Transverse colon (tissue), 4 donors: ENCODE data around the gene SSPN. TPM values are rescaled to one million over a fixed set of nuclear protein-coding genes. Genes with fewer than 3 reads are reported as not detected.

Source experiments
- DNase-seq: peaks from one replicate; pipeline ENCODE4 v3.0.0-alpha.2; 2019
- H3K27ac ChIP-seq, 4 donors: fragments of 200-600 bp; sonication (generic); 2 replicates each; pipeline ENCODE4 v1.5.1; 2016 to 2018; ENCODE audit warnings: inconsistent platforms in 4 of 4
- H3K27me3 ChIP-seq: fragments of 200-600 bp; sonication (generic); 2 replicates; pipeline ENCODE4 v1.5.1; 2017; ENCODE audit warnings: inconsistent platforms
- H3K36me3 ChIP-seq, 4 donors: fragments of 200-600 bp; sonication (generic); 2 replicates each; pipeline ENCODE4 v1.5.1; 2017 to 2019; ENCODE audit warnings: inconsistent platforms in 4 of 4
- H3K4me1 ChIP-seq, 4 donors: fragments of 200-600 bp; sonication (generic); 2 replicates each; pipeline ENCODE4 v1.5.1; 2017 to 2020; ENCODE audit warnings: inconsistent platforms in 4 of 4
- H3K4me3 ChIP-seq, 4 donors: fragments of 200-600 bp; sonication (generic); 1 replicate in 1 of 4; 2 replicates in 3 of 4; pipeline versions ENCODE4 v1.5.1 to v1.6.1; 2017 to 2019; ENCODE audit warnings: inconsistent platforms in 4 of 4
- H3K9me3 ChIP-seq, 2 donors: fragments of 200-600 bp; sonication (generic); 2 replicates each; pipeline ENCODE4 v1.5.1; 2017 to 2019; ENCODE audit warnings: inconsistent platforms in 2 of 2
- EP300 ChIP-seq: sonication (generic); formaldehyde crosslinking; IDR thresholded peaks from one replicate; pipeline ENCODE4 v1.6.1; 2017; ENCODE audit warnings: antibody characterized with exemption, low read depth
- POLR2A ChIP-seq: fragments of 450-650 bp; IDR thresholded peaks from one replicate; pipeline ENCODE4 v1.6.1; 2016; ENCODE audit warnings: antibody characterized with exemption, mild to moderate bottlenecking, moderate library complexity
- POLR2AphosphoS5 ChIP-seq, 3 donors: sonication (generic); formaldehyde crosslinking; IDR thresholded peaks; one replicate each; pipeline ENCODE4 v1.6.1; 2016; ENCODE audit warnings: antibody characterized with exemption in 3 of 3
- WGBS, 2 donors: methylation state at CpG; one replicate each; pipeline ENCODE4 v1.1.5; 2018; ENCODE audit warnings: low coverage in 1 of 2; 5-methylcytosine and 5-hydroxymethylcytosine counted together
- in situ Hi-C, 4 donors: fragments of 200-750 bp; cut with MboI; loops; one replicate each; pipeline versions ENCODE4 v1.15.0 to v1.15.1; 2017; ENCODE audit warnings: low sequenced_read_pairs in 3 of 4, low pct_ligation_motif_present in 1 of 4, low pct_unique_long_range_greater_than_20kb in 1 of 4
- intact Hi-C: fragments of 100-400 bp; cut with DNase I; formaldehyde crosslinking; loops from one replicate; pipeline ENCODE4 v1.15.1; 2023; ENCODE audit warnings: low total_unique reads
- total RNA-seq, 4 donors: library from RNA; depleted of rRNA; stranded (reverse); fragments of >200 nt; gene quantifications; one replicate each; pipeline ENCODE4 v1.1.0, GENCODE V29; 2016
- TF ChIP-seq, protein P1 (sequence below), 5 experiments: fragments of 200-600 bp in 3 of 5; fragments of 450-650 bp in 2 of 5; sonication (generic) in 3 of 5; IDR thresholded peaks; 1 replicate in 2 of 5; 2 replicates in 3 of 5; pipeline ENCODE4 v1.5.1; 2016 to 2017; ENCODE audit warnings: antibody characterized with exemption in 5 of 5, inconsistent platforms in 3 of 5, mild to moderate bottlenecking in 2 of 5, moderate library complexity in 1 of 5

SSPN gene
- total RNA-seq, 4 donors from 2014 or later = 4.5 to 103 (median 15.0) TPM

GRCh38 chr12:26283617-26284016 lies 88.2 kb downstream of the SSPN start:
- Histone ChIP-seq H3K9me3 (no peaks in the 10 kb centered on the region), H3K27ac (no peak overlapping the region), H3K4me1 (peaks cover 0 to 4% (median 0%) of the 10 kb centered on the region in 4 donors), H3K4me3 (no peak overlapping the region), H3K27me3 (no peaks in the 10 kb centered on the region), H3K36me3 (no peaks in the 10 kb centered on the region)
- no peak for DNase-seq
- in situ Hi-C loops (no loop called here), intact Hi-C loops (no loop called here)
- TF ChIP-seq POLR2A (no peak), POLR2AphosphoS5 (IDR thresholded peaks at IDR 0.05) (no peak), EP300 (no peak)
- TF ChIP-seq, protein P1, sequence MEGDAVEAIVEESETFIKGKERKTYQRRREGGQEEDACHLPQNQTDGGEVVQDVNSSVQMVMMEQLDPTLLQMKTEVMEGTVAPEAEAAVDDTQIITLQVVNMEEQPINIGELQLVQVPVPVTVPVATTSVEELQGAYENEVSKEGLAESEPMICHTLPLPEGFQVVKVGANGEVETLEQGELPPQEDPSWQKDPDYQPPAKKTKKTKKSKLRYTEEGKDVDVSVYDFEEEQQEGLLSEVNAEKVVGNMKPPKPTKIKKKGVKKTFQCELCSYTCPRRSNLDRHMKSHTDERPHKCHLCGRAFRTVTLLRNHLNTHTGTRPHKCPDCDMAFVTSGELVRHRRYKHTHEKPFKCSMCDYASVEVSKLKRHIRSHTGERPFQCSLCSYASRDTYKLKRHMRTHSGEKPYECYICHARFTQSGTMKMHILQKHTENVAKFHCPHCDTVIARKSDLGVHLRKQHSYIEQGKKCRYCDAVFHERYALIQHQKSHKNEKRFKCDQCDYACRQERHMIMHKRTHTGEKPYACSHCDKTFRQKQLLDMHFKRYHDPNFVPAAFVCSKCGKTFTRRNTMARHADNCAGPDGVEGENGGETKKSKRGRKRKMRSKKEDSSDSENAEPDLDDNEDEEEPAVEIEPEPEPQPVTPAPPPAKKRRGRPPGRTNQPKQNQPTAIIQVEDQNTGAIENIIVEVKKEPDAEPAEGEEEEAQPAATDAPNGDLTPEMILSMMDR (IDR thresholded peaks at IDR 0.05) = no peak
- 60 to 85% methylated on average over 1 to 2 of the region's 2 CpGs for WGBS, 2 donors

DNA sequence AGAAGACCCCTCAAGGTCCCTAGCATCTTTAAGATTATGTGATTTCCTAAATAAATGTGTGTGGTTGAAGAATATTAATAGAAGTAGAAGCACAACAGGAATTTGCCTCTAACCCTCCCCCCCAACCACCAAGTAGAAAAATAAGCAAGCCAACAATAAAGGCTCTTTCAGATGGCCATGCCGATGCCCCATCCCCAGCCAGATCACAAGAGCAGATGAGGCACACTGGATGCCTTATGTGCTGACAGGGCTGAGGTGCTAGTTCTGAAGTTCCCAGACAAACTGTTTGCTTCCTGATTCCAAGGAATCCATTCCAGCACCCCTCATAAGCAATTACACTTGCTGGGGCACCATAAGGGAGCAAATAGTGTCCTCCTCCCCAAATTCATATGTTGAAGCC lies 90.0 kb downstream of the SSPN start:
- H3K4me3 ChIP-seq = no peak overlapping the region
- intact Hi-C loops = no loop called here
- H3K9me3 ChIP-seq = no peaks in the 10 kb centered on the region
- H3K27me3 ChIP-seq = no peaks in the 10 kb centered on the region
- DNase-seq = no peak
- TF ChIP-seq POLR2AphosphoS5 (IDR thresholded peaks at IDR 0.05) = no peak
- TF ChIP-seq EP300 = no peak
- TF ChIP-seq POLR2A = no peak
- TF ChIP-seq, protein P1 (IDR thresholded peaks at IDR 0.05) = no peak
- H3K27ac ChIP-seq = no peak overlapping the region
- in situ Hi-C loops = no loop called here
- peaks cover 0 to 4% (median 0%) of the 10 kb centered on the region in 4 donors for H3K4me1 ChIP-seq
- WGBS, 2 donors = 88% methylated on average over 1 of the region's 1 CpG; no CpG with 5 or more reads in 1 of the 2 donors
- H3K36me3 ChIP-seq = no peaks in the 10 kb centered on the region

DNA sequence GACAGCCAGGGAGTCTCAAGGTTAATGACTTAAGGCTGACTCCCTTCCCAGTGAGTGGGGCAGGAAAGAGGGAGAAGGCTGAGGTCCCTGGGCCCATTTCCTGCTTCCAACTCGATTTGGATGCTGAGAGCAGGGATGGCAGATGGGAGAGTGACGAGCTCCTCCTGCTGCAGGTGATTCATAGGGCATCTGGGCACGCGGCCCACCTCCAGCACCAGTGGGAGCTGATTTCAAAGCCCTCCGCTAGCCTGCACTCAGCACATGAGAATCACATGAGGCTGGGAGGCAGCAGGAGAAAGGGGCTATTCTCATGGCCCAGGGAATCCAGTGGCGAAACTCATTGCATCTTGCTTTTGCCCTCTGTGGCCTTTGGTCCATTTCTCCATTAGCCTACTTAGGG lies 90.8 kb downstream of the SSPN start:
- Histone ChIP-seq H3K36me3 (no peaks in the 10 kb centered on the region), H3K27me3 (no peaks in the 10 kb centered on the region), H3K4me3 (no peak overlapping the region), H3K27ac (no peak overlapping the region), H3K4me1 (peaks cover 0 to 4% (median 0%) of the 10 kb centered on the region in 4 donors), H3K9me3 (no peaks in the 10 kb centered on the region)
- intact Hi-C loops = no loop called here
- DNase-seq = no peak
- no peak for TF ChIP-seq POLR2AphosphoS5 (IDR thresholded peaks at IDR 0.05)
- TF ChIP-seq, protein P1 (IDR thresholded peaks at IDR 0.05) = no peak
- no peak for TF ChIP-seq EP300
- TF ChIP-seq POLR2A = no peak
- 92% methylated on average over 6 of the region's 6 CpGs; no CpG with 5 or more reads in 1 of the 2 donors for WGBS, 2 donors
- in situ Hi-C loops = no loop called here

DNA sequence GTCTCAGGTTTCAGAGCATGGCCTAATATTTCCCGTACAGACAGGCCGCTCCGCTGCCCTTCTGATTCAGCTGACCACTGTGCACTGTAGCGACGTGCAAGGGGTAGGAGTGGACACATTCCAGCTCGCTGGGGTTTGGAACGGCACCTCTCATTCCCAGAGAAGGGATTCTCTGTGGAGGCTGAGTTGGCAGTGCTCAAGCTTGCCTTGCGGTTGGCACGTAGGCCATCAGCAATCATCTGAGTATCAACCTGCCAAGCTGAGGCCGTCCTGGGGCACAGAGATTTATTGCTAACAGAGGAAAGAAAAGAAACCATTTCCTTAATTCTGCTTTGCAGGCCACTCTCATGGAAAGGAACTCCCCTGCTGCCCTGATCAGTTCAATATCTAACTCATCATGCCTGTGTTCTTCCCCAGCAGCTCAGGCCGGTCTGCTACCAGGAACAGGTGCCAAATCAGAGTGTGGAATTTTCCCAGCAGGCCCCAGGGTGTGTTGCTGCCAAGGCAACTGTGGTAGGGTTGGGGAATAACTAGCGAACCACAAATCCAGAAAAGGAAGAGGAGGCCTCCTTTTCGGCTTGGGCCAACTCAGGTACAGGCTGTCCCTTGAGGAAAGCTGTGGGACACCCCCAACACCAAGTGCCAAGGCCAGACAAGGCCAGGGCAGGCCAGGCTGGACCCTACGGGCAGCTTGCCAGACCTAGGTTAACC lies 92.5 kb downstream of the SSPN start:
- no peak for DNase-seq
- H3K27me3 ChIP-seq = no peaks in the 10 kb centered on the region
- TF ChIP-seq POLR2A (no peak), EP300 (no peak), POLR2AphosphoS5 (IDR thresholded peaks at IDR 0.05) (no peak)
- TF ChIP-seq, protein P1 (IDR thresholded peaks at IDR 0.05) = no peak
- no peak overlapping the region for H3K27ac ChIP-seq
- H3K9me3 ChIP-seq = no peaks in the 10 kb centered on the region
- in situ Hi-C loops (no loop called here), intact Hi-C loops (no loop called here)
- no peaks in the 10 kb centered on the region for H3K36me3 ChIP-seq
- H3K4me1 ChIP-seq = peaks cover 0 to 4% (median 0%) of the 10 kb centered on the region in 4 donors
- 81 to 90% methylated on average over 5 to 14 of the region's 14 CpGs for WGBS, 2 donors
- no peak overlapping the region for H3K4me3 ChIP-seq
